Activated T-helper 1 cell treated with Interleukin-2 at 50 U/mL for 16 hours (primary cell): ENCODE measurements around the gene NPTN.
"Not testable (repeated sequence)": the region's sequence is repeated elsewhere in the genome, so short reads cannot be mapped to it uniquely, and the experiment has no call there.

ENCODE experiments used
- DNase-seq: peaks from one replicate; pipeline ENCODE4 v3.0.0-alpha.2; 2020; ENCODE audit warnings: low read depth

NPTN gene

GRCh38 chr15:73570355-73571032 is 62.7 kb downstream of the NPTN start:
- no peak for DNase-seq

GRCh38 chr15:73569361-73569760 is 63.8 kb downstream of the NPTN start:
- DNase-seq, result no peak

GRCh38 chr15:73568564-73569280 is 64.5 kb downstream of the NPTN start:
- DNase-seq, result no peak

- DNase-seq, result no peak
Measured at GRCh38 chr15:73567020-73567419, 66.2 kb downstream of the NPTN start.

GRCh38 chr15:73564255-73564654 is 68.9 kb downstream of the NPTN start:
- no peak for DNase-seq

GRCh38 chr15:73560501-73561117 is 72.6 kb downstream of the NPTN start:
- no peak for DNase-seq

- no peak for DNase-seq
Measured at GRCh38 chr15:73558529-73558928, 74.7 kb downstream of the NPTN start.

- no peak for DNase-seq
Measured at GRCh38 chr15:73555080-73555479, 78.1 kb downstream of the NPTN start.

GRCh38 chr15:73550190-73550589 is 83.0 kb downstream of the NPTN start:
- no peak for DNase-seq

- not testable (repeated sequence) for DNase-seq
Measured at GRCh38 chr15:73548925-73549324, 84.3 kb downstream of the NPTN start.

- no peak for DNase-seq
Measured at GRCh38 chr15:73541479-73541878, 91.7 kb downstream of the NPTN start.

GRCh38 chr15:73540161-73540560 is 93.0 kb downstream of the NPTN start:
- no peak for DNase-seq

GRCh38 chr15:73539212-73540128 is 93.7 kb downstream of the NPTN start:
- no peak for DNase-seq

GRCh38 chr15:73538563-73539211 is 94.5 kb downstream of the NPTN start:
- DNase-seq, result no peak

- DNase-seq, result no peak
Measured at GRCh38 chr15:73538123-73538522, 95.1 kb downstream of the NPTN start.

GRCh38 chr15:73530649-73531048 is 102.5 kb downstream of the NPTN start:
- no peak for DNase-seq

- no peak for DNase-seq
Measured at GRCh38 chr15:73527598-73527997, 105.6 kb downstream of the NPTN start.

GRCh38 chr15:73524919-73525318 is 108.3 kb downstream of the NPTN start:
- DNase-seq, result no peak

GRCh38 chr15:73522011-73522410 is 111.2 kb downstream of the NPTN start:
- DNase-seq, result no peak

- DNase-seq, result no peak
Measured at GRCh38 chr15:73518876-73519733, 114.1 kb downstream of the NPTN start.
